GM18508 (cell line): ENCODE measurements around the gene MYL12B.
A peak's percentile ranks its signal among the peaks of the same experiment; 100 is the strongest.

Experiments
- ATAC-seq: cut with Tn5 transposase; IDR thresholded peaks from one replicate; pipeline ENCODE4 v1.9.1; 2021; ENCODE audit warnings: moderate number of reproducible peaks; ENCODE audit not compliant: insufficient read depth, unreplicated experiment

The MYL12B gene

GRCh38 chr18:3234457-3234856 lies 27.5 kb upstream of the MYL12B start:
- no peak for ATAC-seq

- ATAC-seq, result no peak
These were observed 26.1 kb upstream of the MYL12B start for GRCh38 chr18:3235846-3236245.

GRCh38 chr18:3236470-3236869 lies 25.5 kb upstream of the MYL12B start:
- ATAC-seq, result no peak

- ATAC-seq, result no peak
These were observed 23.2 kb upstream of the MYL12B start for GRCh38 chr18:3238742-3239141.

GRCh38 chr18:3245185-3245564 lies 16.8 kb upstream of the MYL12B start:
- no peak for ATAC-seq

- ATAC-seq, result peak; percentile 43
These were observed 15.9 kb upstream of the MYL12B start for GRCh38 chr18:3245853-3246634.

- ATAC-seq, result no peak
These were observed 15.2 kb upstream of the MYL12B start for GRCh38 chr18:3246635-3247239.

- ATAC-seq, result peak; percentile 67
These were observed 14.5 kb upstream of the MYL12B start, which contains the start of gene MYL12A for GRCh38 chr18:3247240-3248061. Gene MYL12A, plus strand, starts transcription at chr18:3247801. Its CDS starts 5,447 bp downstream, at chr18:3253248.

- no peak for ATAC-seq
These were observed 13.8 kb upstream of the MYL12B start for GRCh38 chr18:3248062-3248657.

GRCh38 chr18:3248658-3249359 lies 13.1 kb upstream of the MYL12B start:
- ATAC-seq, result no peak

- no peak for ATAC-seq
These were observed 11.5 kb upstream of the MYL12B start for GRCh38 chr18:3250237-3251107.

- no peak for ATAC-seq
These were observed 10.5 kb upstream of the MYL12B start for GRCh38 chr18:3251249-3251962.

- ATAC-seq, result no peak
These were observed 10.0 kb upstream of the MYL12B start for GRCh38 chr18:3251963-3252277.

- no peak for ATAC-seq
These were observed 9.1 kb upstream of the MYL12B start for GRCh38 chr18:3252843-3253242.

- no peak for ATAC-seq
These were observed 7.2 kb upstream of the MYL12B start for GRCh38 chr18:3254725-3255124.

GRCh38 chr18:3255611-3256165 lies 6.2 kb upstream of the MYL12B start:
- ATAC-seq, result no peak

GRCh38 chr18:3256693-3257626 lies 5.0 kb upstream of the MYL12B start:
- no peak for ATAC-seq
